Keratinocyte (primary cell): ENCODE results near the gene CD7.

Experiments used
- CTCF ChIP-seq, 3 experiments: IDR thresholded peaks in 1 of 3; conservative IDR thresholded peaks in 1 of 3; optimal IDR thresholded peaks in 1 of 3; 2 replicates in 2 of 3; 3 replicates in 1 of 3; pipeline versions ENCODE3 to v1.5.1; 2011; ENCODE audit warnings: low read length in 3 of 3, mild to moderate bottlenecking in 3 of 3, moderate library complexity in 2 of 3, control low read depth in 1 of 3, inconsistent platforms in 1 of 3; ENCODE audit not compliant: insufficient read depth in 2 of 3; ENCODE audit errors: extremely low read depth in 1 of 3
- EZH2 ChIP-seq: IDR thresholded peaks from one replicate; pipeline ENCODE4 v1.6.1; 2012; ENCODE audit warnings: inconsistent platforms, mild to moderate bottlenecking, low read length, moderate library complexity

GRCh38 chr17:82355770-82356427 is 38.5 kb upstream of the CD7 start:
- no peak for TF ChIP-seq CTCF (optimal IDR thresholded peaks at IDR 0.05 in 1 of 3, IDR thresholded peaks at IDR 0.05 in 1 of 3, conservative IDR thresholded peaks at IDR 0.05 in 1 of 3; ENCODE audit: extremely low read depth in 1 of 3, insufficient read depth in 2 of 3, low read length in 3 of 3)
- no peak for TF ChIP-seq EZH2
